Measurements from ENCODE around the gene TSHZ2.

DNA sequence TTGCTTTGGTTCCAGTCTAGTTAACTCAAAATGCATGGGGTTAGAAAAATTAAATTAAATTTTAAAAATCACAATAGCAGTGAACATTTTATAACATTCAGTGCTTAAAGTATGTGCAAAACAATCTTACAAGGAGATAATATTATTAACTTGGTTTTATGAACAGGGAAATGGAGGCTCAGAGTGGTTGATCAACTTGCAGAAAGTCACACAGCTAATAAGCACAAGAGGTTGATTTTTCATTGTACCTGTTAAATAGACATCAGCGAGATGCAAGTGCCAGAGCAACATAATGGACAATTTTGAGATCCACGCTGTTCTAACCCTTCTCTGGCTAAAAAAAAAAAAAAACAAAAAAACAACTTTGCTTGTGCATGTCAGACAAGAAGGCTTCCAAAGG lies 219.8 kb downstream of the TSHZ2 start:
- TF ChIP-seq, protein P1, sequence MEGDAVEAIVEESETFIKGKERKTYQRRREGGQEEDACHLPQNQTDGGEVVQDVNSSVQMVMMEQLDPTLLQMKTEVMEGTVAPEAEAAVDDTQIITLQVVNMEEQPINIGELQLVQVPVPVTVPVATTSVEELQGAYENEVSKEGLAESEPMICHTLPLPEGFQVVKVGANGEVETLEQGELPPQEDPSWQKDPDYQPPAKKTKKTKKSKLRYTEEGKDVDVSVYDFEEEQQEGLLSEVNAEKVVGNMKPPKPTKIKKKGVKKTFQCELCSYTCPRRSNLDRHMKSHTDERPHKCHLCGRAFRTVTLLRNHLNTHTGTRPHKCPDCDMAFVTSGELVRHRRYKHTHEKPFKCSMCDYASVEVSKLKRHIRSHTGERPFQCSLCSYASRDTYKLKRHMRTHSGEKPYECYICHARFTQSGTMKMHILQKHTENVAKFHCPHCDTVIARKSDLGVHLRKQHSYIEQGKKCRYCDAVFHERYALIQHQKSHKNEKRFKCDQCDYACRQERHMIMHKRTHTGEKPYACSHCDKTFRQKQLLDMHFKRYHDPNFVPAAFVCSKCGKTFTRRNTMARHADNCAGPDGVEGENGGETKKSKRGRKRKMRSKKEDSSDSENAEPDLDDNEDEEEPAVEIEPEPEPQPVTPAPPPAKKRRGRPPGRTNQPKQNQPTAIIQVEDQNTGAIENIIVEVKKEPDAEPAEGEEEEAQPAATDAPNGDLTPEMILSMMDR (IDR thresholded peaks at IDR 0.05) = no peak
- TF ChIP-seq POLR2A (IDR thresholded peaks at IDR 0.05) = no peak

Data from heart left ventricle (tissue), 13 donors.